ENCODE measurements around the gene RPL27.
"Not testable (repeated sequence)": the region's sequence is repeated elsewhere in the genome, so short reads cannot be mapped to it uniquely, and the experiment has no call there.

Gene RPL27

GRCh38 chr17:42997984-42998938, at the start of gene RPL27:
TSS of gene RPL27 (plus strand) at chr17:42998419. CDS start at chr17:42998751, 332 bp downstream.
- peak; percentile 99 for DNase-seq (ENCODE audit: low spot score)

- DNase-seq (ENCODE audit: low spot score): no peak
These were observed 48.0 kb upstream of the RPL27 start for GRCh38 chr17:42950044-42950783.

- no peak for DNase-seq (ENCODE audit: low spot score)
These were observed 44.5 kb upstream of the RPL27 start for GRCh38 chr17:42953669-42954068.

- peak; percentile 92 for DNase-seq (ENCODE audit: low spot score)
These were observed 33.9 kb upstream of the RPL27 start, which contains the start of gene AARSD1 for GRCh38 chr17:42964161-42964932. TSS of gene AARSD1 (minus strand) at chr17:42964454. CDS start at chr17:42964440, 14 bp downstream.

- no peak for DNase-seq (ENCODE audit: low spot score)
These were observed 30.3 kb upstream of the RPL27 start for GRCh38 chr17:42967925-42968324.

- no peak for DNase-seq (ENCODE audit: low spot score)
These were observed 29.1 kb upstream of the RPL27 start for GRCh38 chr17:42969001-42969581.

- DNase-seq (ENCODE audit: low spot score): no peak
These were observed 26.6 kb upstream of the RPL27 start for GRCh38 chr17:42971589-42971988.

GRCh38 chr17:42973323-42973722, 24.9 kb upstream of the RPL27 start:
- not testable (repeated sequence) for DNase-seq (ENCODE audit: low spot score)

GRCh38 chr17:42975265-42975664, 23.0 kb upstream of the RPL27 start:
- no peak for DNase-seq (ENCODE audit: low spot score)

GRCh38 chr17:42975701-42976100, 22.5 kb upstream of the RPL27 start:
- DNase-seq (ENCODE audit: low spot score): not testable (repeated sequence)

GRCh38 chr17:42979511-42980273, 18.5 kb upstream of the RPL27 start, which contains the start of gene PTGES3L:
TSS of gene PTGES3L (minus strand) at chr17:42980080. CDS start at chr17:42980053, 27 bp downstream.
- DNase-seq (ENCODE audit: low spot score): no peak

GRCh38 chr17:42980274-42980765, 17.9 kb upstream of the RPL27 start, which contains the start of gene RUNDC1:
TSS of gene RUNDC1 (plus strand) at chr17:42980565. CDS start at chr17:42980577, 12 bp downstream.
- DNase-seq (ENCODE audit: low spot score): peak; percentile 89

GRCh38 chr17:42980766-42981397, 17.3 kb upstream of the RPL27 start:
- peak; percentile 37 for DNase-seq (ENCODE audit: low spot score)

GRCh38 chr17:42982266-42982665, 16.0 kb upstream of the RPL27 start:
- no peak for DNase-seq (ENCODE audit: low spot score)

- DNase-seq (ENCODE audit: low spot score): no peak
These were observed 13.0 kb upstream of the RPL27 start for GRCh38 chr17:42985225-42985624.

GRCh38 chr17:42989141-42989540, 9.1 kb upstream of the RPL27 start:
- DNase-seq (ENCODE audit: low spot score): no peak

- DNase-seq (ENCODE audit: low spot score): no peak
These were observed 8.2 kb upstream of the RPL27 start for GRCh38 chr17:42989726-42990652.

- no peak for DNase-seq (ENCODE audit: low spot score)
These were observed 6.7 kb upstream of the RPL27 start for GRCh38 chr17:42991471-42991870.

GRCh38 chr17:42992872-42993271, 5.3 kb upstream of the RPL27 start:
- no peak for DNase-seq (ENCODE audit: low spot score)

Data from CD4-positive, alpha-beta T cell treated with Interleukin-15 for 4 hours (primary cell).